H9 (cell line): Measurements from ENCODE around the gene KCNE4. TPM values are rescaled to one million over a fixed set of nuclear protein-coding genes. Genes with fewer than 3 reads are reported as not detected.

ENCODE experiments used
- DNase-seq: peaks from one replicate; pipeline ENCODE4 v3.0.0-alpha.2; 2017
- H2AFZ ChIP-seq: one replicate; pipeline ENCODE4 v1.6.1; 2013; ENCODE audit warnings: mild to moderate bottlenecking, low read length, control low read depth, moderate library complexity
- H2AK5ac ChIP-seq: 2 replicates; pipeline ENCODE4 v1.6.1; 2013; ENCODE audit warnings: low read length, control low read depth, mixed read lengths; ENCODE audit not compliant: insufficient read length
- H2BK120ac ChIP-seq: one replicate; pipeline ENCODE4 v1.6.1; 2013; ENCODE audit warnings: low read depth, mild to moderate bottlenecking, low read length, control low read depth, inconsistent platforms; ENCODE audit not compliant: poor library complexity, severe bottlenecking
- H2BK12ac ChIP-seq: 2 replicates; pipeline ENCODE4 v1.6.1; 2013; ENCODE audit warnings: low read length, control low read depth, mixed read lengths, low read depth; ENCODE audit not compliant: insufficient read length
- H2BK15ac ChIP-seq: 2 replicates; pipeline ENCODE4 v1.6.1; 2013; ENCODE audit warnings: low read depth, low read length, control low read depth
- H2BK20ac ChIP-seq: one replicate; pipeline ENCODE4 v1.6.1; 2013; ENCODE audit warnings: low read depth, mild to moderate bottlenecking, low read length, control low read depth, inconsistent platforms; ENCODE audit not compliant: poor library complexity, severe bottlenecking
- H2BK5ac ChIP-seq: 2 replicates; pipeline ENCODE4 v1.6.1; 2013; ENCODE audit warnings: low read length, control low read depth, mixed read lengths; ENCODE audit not compliant: insufficient read length
- H3K14ac ChIP-seq: 2 replicates; pipeline ENCODE4 v1.6.1; 2013; ENCODE audit warnings: low read length, control low read depth; ENCODE audit not compliant: insufficient read depth
- H3K18ac ChIP-seq: 2 replicates; pipeline ENCODE4 v1.6.1; 2013; ENCODE audit warnings: low read depth, mild to moderate bottlenecking, mixed read lengths, low read length, control low read depth; ENCODE audit not compliant: insufficient read length
- H3K23ac ChIP-seq: 2 replicates; pipeline ENCODE4 v1.6.1; 2013; ENCODE audit warnings: low read length, control low read depth, mixed read lengths, low read depth; ENCODE audit not compliant: insufficient read length
- H3K23me2 ChIP-seq: 2 replicates; pipeline ENCODE4 v1.6.1; 2013; ENCODE audit warnings: low read depth, mild to moderate bottlenecking, mixed read lengths, low read length, control low read depth; ENCODE audit not compliant: insufficient read length, poor library complexity, severe bottlenecking
- H3K27ac ChIP-seq: 2 replicates; pipeline ENCODE4 v1.5.1; 2013; ENCODE audit warnings: low read length, control low read depth, mixed read lengths, low read depth; ENCODE audit not compliant: insufficient read length
- H3K27me3 ChIP-seq: 2 replicates; pipeline ENCODE4 v1.6.1; 2013; ENCODE audit warnings: low read length, control low read depth, inconsistent platforms; ENCODE audit not compliant: insufficient read depth
- H3K4ac ChIP-seq: 2 replicates; pipeline ENCODE4 v1.6.1; 2013; ENCODE audit warnings: low read depth, mild to moderate bottlenecking, control low read depth, inconsistent platforms, low read length, moderate library complexity
- H3K4me1 ChIP-seq: 2 replicates; pipeline ENCODE4 v1.6.1; 2013; ENCODE audit warnings: low read length, control low read depth, inconsistent platforms; ENCODE audit not compliant: insufficient read depth
- H3K4me2 ChIP-seq: 2 replicates; pipeline ENCODE4 v1.6.1; 2013; ENCODE audit warnings: low read length, control low read depth, mixed read lengths; ENCODE audit not compliant: insufficient read length, insufficient read depth
- H3K56ac ChIP-seq: 2 replicates; pipeline ENCODE4 v1.6.1; 2013; ENCODE audit warnings: low read depth, mild to moderate bottlenecking, mixed read lengths, low read length, control low read depth; ENCODE audit not compliant: insufficient read length
- H3K79me1 ChIP-seq: 2 replicates; pipeline ENCODE4 v1.6.1; 2013; ENCODE audit warnings: low read depth, mild to moderate bottlenecking, moderate library complexity, low read length, control low read depth, inconsistent platforms; ENCODE audit not compliant: insufficient read depth, poor library complexity, severe bottlenecking
- H3K79me2 ChIP-seq: 2 replicates; pipeline ENCODE4 v1.6.1; 2013; ENCODE audit warnings: low read length, control low read depth, inconsistent platforms; ENCODE audit not compliant: insufficient read depth
- H3K9ac ChIP-seq: 2 replicates; pipeline ENCODE4 v1.6.1; 2013; ENCODE audit warnings: low read length, control low read depth, mixed read lengths; ENCODE audit not compliant: insufficient read length; ENCODE audit errors: extremely low read depth
- H3K9me3 ChIP-seq: one replicate; pipeline ENCODE4 v1.6.1; 2013; ENCODE audit warnings: low read depth, low read length, inconsistent platforms; ENCODE audit not compliant: control insufficient read depth
- H3T11ph ChIP-seq: one replicate; pipeline ENCODE4 v1.6.1; 2013; ENCODE audit warnings: mild to moderate bottlenecking, low read length, control low read depth, inconsistent platforms
- H4K20me1 ChIP-seq: one replicate; pipeline ENCODE4 v1.6.1; 2013; ENCODE audit not compliant: control insufficient read depth, insufficient read length, insufficient read depth
- H4K5ac ChIP-seq: 2 replicates; pipeline ENCODE4 v1.6.1; 2013; ENCODE audit warnings: low read depth, mild to moderate bottlenecking, mixed read lengths, low read length, control low read depth; ENCODE audit not compliant: insufficient read length
- H4K8ac ChIP-seq: replicated peaks from 2 replicates; pipeline ENCODE4 v1.6.1; 2013; ENCODE audit warnings: low read length, control low read depth, mixed read lengths, low read depth; ENCODE audit not compliant: insufficient read length
- H4K91ac ChIP-seq: 2 replicates; pipeline ENCODE4 v1.6.1; 2013; ENCODE audit warnings: low read depth, mild to moderate bottlenecking, moderate library complexity, mixed read lengths, low read length, control low read depth; ENCODE audit not compliant: insufficient read length
- H3K27ac Mint-ChIP-seq, 3 experiments: 2 replicates in 2 of 3; 3 replicates in 1 of 3; pipeline ENCODE4 v1.8.0; 2020 to 2021; ENCODE audit warnings: mixed read lengths in 3 of 3, mild to moderate bottlenecking in 1 of 3, moderate library complexity in 1 of 3
- H3K27me3 Mint-ChIP-seq: 2 replicates; pipeline ENCODE4 v1.8.0; 2021; ENCODE audit warnings: low read depth, mild to moderate bottlenecking, moderate library complexity, mixed read lengths
- H3K36me3 Mint-ChIP-seq, 3 experiments: 2 replicates in 2 of 3; 3 replicates in 1 of 3; pipeline ENCODE4 v1.8.0; 2020 to 2021; ENCODE audit warnings: low read depth in 3 of 3, mixed read lengths in 3 of 3; ENCODE audit not compliant: insufficient read depth in 1 of 3
- H3K4me1 Mint-ChIP-seq, 2 experiments: 2 replicates each; pipeline ENCODE4 v1.8.0; 2020; ENCODE audit warnings: mixed read lengths in 2 of 2
- H3K4me3 Mint-ChIP-seq, 2 experiments: 2 replicates in 1 of 2; 3 replicates in 1 of 2; pipeline ENCODE4 v1.8.0; 2020 to 2021; ENCODE audit warnings: mild to moderate bottlenecking in 2 of 2, mixed read lengths in 2 of 2, moderate library complexity in 1 of 2
- H3K9me3 Mint-ChIP-seq, 2 experiments: 2 replicates in 1 of 2; 3 replicates in 1 of 2; pipeline ENCODE4 v1.8.0; 2020; ENCODE audit warnings: mild to moderate bottlenecking in 2 of 2, mixed read lengths in 2 of 2, moderate library complexity in 1 of 2
- WGBS: extraction: QIAGEN DNeasy Blood & Tissue Kit; methylation state at CpG from one replicate; pipeline ENCODE4 v1.1.7; 2013; ENCODE audit warnings: missing lambda C conversion rate, low lambda C conversion rate, mixed read lengths; ENCODE audit not compliant: insufficient read length; ENCODE audit errors: extremely low coverage; 5-methylcytosine and 5-hydroxymethylcytosine counted together
- total RNA-seq: library from RNA; stranded (reverse); gene quantifications from 2 replicates; pipeline ENCODE4 v1.2.1, GENCODE V29; 2021
- TF ChIP-seq, protein P1 (sequence below): fragments of 200-600 bp; sonication (generic); conservative IDR thresholded peaks from 3 replicates; pipeline ENCODE4 v1.8.0; 2021; ENCODE audit warnings: antibody characterized with exemption, mild to moderate bottlenecking

The KCNE4 gene
- total RNA-seq, 1 experiment from 2014 or later, result 0.24 TPM

DNA sequence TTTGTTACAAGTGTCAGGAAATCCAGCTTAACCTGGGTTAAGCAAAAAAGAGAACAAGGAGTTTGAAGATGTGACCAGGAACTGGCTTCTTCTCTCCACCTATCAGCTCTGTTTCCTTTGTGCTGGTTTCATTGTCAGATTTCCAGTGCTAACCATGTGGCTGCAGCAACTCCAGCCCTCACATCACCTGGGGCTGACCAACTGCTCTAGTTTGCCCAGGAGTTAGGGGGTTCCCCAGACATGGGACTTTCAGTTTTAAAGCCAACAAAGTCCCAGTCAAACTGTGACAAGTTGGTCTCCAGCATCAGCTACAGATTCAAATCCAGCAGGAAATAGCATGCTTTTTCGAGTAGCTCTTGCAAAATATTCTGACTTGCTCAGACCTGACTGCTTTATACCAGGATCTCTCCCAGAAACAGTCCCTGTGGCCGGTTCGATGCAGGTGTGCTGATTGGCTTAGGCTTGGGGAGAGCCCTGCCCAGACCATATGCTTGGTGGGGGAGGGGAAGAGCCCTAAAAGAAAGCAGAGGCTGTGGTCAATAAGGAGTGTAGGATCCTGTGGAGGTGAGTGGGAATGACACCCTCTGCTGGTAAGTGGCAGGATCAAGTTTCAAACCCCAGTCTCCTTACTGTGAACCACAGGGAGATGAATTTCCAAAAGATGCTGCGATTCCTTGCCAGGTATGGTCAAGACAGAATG is 49.5 kb downstream of the KCNE4 start:
- Histone ChIP-seq H3K79me2 (no peaks in the 10 kb centered on the region), H4K20me1 (peaks cover 2% of the 10 kb centered on the region), H3K4ac (no peak overlapping the region), H3K4me1 (no peaks in the 10 kb centered on the region; the same call in 1 of the 2 replicates), H3K27ac (no peak overlapping the region), H2AFZ (no peak overlapping the region), H2BK5ac (no peak overlapping the region), H3K56ac (no peak overlapping the region), H3T11ph (no peak overlapping the region), H2AK5ac (no peak overlapping the region), H2BK120ac (no peak overlapping the region), H4K8ac (no peak overlapping the region), H4K91ac (no peak overlapping the region), H3K79me1 (no peaks in the 10 kb centered on the region), H3K14ac (no peak overlapping the region), H2BK15ac (no peak overlapping the region), H4K5ac (no peak overlapping the region), H3K9me3 (no peaks in the 10 kb centered on the region), H3K18ac (no peak overlapping the region), H3K23me2 (no peaks in the 10 kb centered on the region), H2BK20ac (no peak overlapping the region), H3K9ac (no peak overlapping the region), H2BK12ac (no peak overlapping the region), H3K27me3 (no peaks in the 10 kb centered on the region), H3K23ac (no peak overlapping the region), H3K4me2 (no peak overlapping the region)
- no peaks in the 10 kb centered on the region for H3K9me3 Mint-ChIP-seq
- peaks cover 10 to 17% of the 10 kb centered on the region in 2 experiments for H3K4me1 Mint-ChIP-seq
- peak; percentile 89 for DNase-seq
- TF ChIP-seq, protein P1, sequence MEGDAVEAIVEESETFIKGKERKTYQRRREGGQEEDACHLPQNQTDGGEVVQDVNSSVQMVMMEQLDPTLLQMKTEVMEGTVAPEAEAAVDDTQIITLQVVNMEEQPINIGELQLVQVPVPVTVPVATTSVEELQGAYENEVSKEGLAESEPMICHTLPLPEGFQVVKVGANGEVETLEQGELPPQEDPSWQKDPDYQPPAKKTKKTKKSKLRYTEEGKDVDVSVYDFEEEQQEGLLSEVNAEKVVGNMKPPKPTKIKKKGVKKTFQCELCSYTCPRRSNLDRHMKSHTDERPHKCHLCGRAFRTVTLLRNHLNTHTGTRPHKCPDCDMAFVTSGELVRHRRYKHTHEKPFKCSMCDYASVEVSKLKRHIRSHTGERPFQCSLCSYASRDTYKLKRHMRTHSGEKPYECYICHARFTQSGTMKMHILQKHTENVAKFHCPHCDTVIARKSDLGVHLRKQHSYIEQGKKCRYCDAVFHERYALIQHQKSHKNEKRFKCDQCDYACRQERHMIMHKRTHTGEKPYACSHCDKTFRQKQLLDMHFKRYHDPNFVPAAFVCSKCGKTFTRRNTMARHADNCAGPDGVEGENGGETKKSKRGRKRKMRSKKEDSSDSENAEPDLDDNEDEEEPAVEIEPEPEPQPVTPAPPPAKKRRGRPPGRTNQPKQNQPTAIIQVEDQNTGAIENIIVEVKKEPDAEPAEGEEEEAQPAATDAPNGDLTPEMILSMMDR, result peak; percentile 74
- no peaks in the 10 kb centered on the region for H3K36me3 Mint-ChIP-seq
- H3K27ac Mint-ChIP-seq, result no peak overlapping the region
- no peaks in the 10 kb centered on the region; the same call in 1 of the 2 replicates for H3K27me3 Mint-ChIP-seq
- no peak overlapping the region for H3K4me3 Mint-ChIP-seq
- WGBS, result no CpG with 5 or more reads among the region's 4 CpGs
